Iris pigment epithelial cell (primary cell): Measurements from ENCODE around the gene ZNF470.
A peak's percentile ranks its signal among the peaks of the same experiment; 100 is the strongest.

Experiments
- DNase-seq: peaks from one replicate; pipeline ENCODE4 v3.0.0-alpha.2; 2011; ENCODE audit warnings: low read depth

Gene ZNF470

DNA sequence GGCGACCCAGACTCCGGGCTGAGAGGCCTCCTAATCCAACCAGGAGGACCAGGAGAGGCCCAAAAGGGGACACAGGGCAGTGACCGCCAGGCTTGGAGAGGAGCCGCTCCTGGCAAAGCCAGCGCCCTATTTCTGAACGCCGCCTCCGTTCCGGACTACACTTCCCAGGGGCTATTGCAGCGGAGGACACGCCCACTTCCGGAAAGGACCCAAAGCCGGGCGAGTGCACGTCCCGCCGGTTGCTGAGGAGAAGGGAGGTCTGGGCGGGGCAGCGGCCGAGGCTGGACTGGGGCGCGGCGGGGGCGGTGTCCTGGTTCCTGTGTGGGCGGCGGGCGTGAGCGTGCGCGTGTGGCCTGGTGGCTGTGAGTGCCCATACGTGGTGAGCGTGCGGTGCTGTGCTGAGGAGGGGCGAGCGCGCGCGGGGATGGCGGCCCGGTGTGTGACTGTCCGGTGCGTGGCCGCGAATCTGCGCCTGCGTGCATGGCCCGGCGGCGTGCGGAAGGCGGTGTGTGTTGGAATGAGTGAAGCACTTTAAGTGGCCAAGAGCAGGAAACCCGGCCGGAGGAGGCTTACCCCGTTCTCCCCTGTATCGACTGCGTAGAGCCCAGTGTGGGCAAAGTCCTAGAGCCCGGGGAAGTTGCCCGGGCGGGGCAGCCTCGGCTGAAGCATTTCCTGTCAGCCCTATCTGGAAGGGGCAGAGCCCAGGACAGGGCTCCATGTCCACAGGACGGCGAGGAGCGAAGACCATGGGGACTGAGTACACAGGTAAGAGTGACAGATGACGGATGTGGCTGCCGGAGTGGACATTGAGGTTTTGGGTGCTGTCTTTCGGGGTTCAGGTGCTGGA lies at the start of gene ZNF470:
Gene ZNF470 (plus strand): TSS at position 195 of the 847 bp plus-strand sequence. CDS start 2,844 bp downstream, outside the sequence.
- DNase-seq = peak; percentile 95

DNA sequence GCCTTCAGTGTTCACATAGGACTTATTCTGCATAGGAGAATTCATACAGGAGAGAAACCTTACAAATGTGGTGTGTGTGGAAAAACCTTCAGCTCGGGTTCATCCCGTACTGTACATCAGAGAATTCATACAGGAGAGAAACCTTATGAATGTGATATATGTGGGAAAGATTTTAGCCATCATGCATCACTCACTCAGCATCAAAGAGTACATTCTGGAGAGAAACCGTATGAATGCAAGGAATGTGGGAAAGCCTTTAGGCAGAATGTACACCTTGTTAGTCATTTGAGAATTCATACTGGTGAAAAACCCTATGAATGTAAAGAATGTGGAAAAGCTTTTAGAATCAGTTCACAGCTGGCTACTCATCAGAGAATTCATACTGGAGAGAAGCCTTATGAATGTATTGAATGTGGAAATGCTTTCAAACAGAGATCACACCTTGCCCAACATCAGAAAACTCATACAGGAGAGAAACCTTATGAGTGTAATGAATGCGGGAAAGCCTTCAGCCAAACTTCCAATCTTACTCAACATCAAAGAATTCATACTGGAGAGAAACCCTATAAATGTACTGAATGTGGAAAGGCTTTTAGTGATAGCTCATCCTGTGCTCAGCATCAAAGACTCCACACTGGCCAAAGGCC lies 41.9 kb upstream of the ZNF470 start:
- DNase-seq = no peak

DNA sequence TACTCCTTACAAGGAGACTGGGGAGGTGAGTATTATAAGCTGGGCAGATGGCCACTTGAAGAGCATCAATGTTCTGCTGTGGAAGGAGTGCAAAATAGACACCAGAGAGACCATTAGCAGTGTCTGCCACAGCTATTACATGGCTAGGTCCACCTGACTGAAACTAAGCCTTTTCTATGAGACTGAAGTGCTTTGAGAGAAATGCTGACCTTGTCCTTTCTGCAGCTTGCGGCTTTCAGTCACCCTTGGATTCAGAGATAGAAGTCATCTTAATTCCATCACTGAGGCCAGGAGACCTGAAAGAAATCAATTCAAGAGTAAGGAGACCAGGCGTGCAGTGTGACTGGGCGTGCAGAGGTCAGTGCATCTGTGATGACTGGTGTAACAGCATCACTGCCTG lies 29.8 kb upstream of the ZNF470 start:
- no peak for DNase-seq

DNA sequence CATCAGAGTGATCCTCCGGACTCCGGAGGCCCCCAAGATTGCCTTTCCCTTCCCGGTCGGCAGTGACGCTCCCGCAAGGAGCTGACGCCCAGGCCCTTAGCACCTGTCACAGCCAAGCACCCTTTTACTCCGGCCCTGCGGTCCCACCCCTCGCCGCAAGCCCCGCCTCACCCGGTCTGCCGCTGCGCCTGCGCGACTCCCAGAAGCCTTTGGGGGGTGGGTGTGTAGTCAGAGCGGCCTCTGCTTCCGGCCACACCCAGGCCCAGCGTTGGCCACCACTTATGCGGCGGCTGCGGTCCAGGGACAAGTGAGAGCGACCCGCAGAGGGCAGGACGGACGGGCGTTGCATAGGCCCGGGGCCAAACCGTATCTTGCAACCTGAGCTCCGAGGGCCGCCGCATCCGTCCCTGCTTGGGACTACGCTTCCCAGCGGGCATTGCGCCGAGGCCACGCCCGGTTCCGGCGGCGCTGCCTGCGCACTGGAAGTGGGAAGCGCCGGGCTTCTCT lies 29.0 kb upstream of the ZNF470 start:
- DNase-seq = peak; percentile 94

DNA sequence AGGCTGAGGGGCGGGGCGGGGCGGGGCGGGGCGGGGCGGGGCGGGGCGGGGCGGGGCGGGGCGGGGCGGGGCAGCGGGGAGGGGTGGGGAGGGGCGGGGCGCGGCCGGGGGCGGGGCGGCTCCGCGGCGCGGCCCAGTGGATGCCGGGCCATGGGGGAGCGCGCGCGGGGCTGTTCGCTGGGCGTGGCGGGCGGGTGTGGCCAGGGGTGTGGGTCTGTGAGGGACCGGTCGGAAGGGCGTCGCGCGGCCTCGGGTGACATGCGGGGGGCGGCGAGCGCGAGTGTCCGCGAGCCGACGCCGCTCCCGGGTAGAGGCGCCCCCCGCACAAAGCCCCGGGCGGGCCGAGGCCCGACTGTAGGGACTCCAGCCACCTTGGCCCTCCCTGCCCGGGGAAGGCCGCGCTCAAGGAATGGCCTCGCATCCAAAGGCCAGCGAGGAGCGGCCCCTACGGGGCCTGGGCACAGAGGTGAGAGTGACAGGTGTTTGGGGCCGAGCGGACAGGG lies 28.5 kb upstream of the ZNF470 start, which contains the start of gene ZFP28:
Gene ZFP28 (plus strand): TSS at position 188 of the 503 bp plus-strand sequence. CDS start 71 bp downstream, at position 259.
- DNase-seq = no peak

DNA sequence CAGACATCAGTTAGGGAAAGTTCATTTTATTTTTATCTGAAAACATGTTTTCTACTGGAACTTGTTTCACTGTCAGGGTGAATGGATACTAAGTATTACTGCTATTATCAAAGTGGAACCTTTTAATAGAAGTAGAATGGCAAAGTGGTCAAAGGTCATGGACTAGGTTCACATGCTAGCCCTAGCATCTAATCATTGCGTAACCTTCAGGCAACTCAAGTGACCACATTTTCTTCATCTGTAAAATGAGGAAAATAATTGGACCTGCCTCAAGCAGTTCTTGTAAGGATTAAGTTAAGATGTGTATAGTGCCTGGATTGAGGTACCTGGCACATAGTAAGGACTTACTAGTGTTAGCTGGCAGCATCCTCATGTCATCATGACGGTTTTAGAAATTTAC lies 23.5 kb upstream of the ZNF470 start:
- no peak for DNase-seq

DNA sequence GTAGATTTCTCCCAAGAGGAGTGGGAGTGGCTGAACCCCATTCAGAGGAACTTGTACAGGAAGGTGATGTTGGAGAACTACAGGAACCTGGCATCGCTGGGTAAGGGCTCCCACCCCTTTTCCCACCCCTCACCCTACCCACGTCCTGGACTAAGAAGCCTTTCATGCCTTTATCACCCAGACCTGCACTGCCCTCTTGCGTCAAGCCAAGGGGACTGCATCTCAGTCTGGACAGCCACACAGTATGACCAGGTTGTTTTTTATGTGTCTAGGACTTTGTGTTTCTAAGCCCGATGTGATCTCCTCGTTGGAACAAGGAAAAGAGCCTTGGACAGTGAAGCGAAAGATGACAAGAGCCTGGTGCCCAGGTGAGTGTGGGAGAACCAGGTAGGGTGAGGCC lies 19.7 kb upstream of the ZNF470 start:
- no peak for DNase-seq

DNA sequence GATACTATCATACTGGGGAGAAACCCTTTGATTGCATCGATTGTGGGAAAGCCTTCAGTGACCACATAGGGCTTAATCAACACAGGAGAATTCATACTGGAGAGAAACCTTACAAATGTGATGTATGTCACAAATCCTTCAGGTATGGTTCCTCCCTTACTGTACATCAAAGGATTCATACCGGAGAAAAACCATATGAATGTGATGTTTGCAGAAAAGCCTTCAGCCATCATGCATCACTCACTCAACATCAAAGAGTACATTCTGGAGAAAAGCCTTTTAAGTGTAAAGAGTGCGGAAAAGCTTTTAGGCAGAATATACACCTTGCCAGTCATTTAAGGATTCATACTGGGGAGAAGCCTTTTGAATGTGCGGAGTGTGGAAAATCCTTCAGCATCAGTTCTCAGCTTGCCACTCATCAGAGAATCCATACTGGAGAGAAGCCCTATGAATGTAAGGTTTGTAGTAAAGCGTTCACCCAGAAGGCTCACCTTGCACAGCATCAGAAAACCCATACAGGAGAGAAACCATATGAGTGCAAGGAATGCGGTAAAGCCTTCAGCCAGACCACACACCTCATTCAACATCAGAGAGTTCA lies 12.9 kb upstream of the ZNF470 start:
- no peak for DNase-seq

DNA sequence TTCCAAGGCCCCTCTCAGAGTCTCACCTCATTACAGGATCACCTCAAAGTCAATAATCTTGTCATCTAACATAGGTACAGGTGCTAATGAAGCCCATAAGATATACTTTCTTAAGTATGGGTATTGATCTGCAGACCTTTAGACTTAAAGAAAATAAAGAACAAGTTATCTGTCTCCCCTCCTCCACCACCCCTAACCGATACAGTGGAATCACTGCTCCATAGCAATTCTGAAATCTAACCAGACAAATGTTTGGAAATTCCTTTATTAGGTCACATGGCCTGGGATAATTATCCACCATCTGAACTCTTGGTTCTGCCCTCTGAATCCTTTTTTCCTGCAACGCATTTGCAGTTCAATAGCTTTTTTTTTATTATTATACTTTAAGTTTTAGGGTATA lies 4.5 kb upstream of the ZNF470 start:
- DNase-seq = no peak

DNA sequence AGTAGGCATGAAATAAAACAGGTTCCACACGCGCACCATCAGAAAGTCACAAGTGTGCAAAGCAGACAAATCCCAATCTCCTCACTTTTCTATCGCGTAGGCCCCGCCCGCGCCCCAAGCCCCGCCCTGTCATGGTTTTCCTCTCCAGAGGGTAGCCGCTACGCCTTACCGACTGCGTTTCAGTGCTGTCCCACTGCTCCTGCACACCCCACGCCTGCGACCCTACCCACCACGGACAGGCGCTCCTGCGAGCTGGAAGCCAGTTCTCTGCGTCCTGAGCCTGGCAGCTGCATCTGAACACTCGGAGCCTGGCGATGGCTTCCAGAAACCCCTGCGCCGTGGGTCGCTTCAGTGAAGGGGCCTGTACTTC lies 379 bp upstream of the ZNF470 start:
- DNase-seq = peak; percentile 42

DNA sequence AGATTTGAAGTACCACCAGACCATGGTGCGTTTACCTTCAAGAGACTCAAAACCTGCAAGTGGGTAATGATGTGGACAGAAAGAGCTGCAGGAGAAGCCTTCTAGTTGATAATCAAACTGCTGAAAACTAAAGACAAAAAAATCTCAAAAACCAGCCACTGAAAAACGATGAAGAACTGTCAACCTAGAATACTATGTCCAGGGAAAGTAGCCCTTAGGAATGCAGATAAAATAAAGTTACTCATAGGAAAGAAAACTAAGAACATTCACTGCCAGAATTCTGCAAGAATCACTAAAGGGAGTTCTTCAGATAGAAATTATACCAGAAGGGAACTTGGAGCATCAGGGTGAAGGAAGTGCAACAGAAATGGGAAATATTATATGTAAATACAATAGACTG lies 5.3 kb downstream of the ZNF470 start:
- no peak for DNase-seq

DNA sequence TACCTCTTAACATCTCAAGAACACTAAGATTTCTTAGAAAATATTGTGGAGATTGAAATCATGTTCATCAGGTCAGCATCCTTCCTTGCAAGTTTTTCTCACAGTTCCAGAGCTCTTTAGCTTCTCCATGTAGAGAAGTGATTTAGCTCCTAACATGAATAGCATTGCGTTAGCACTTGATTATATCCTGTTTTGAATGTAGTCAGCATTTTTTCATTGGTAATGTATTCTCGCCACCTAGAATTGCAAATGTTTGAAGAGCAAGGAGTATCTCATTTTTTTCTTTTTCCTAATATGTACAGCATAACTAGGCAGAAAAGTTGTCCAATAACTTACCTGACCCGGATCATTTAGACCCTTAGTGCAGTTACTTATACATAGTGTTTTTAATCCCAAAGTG lies 6.6 kb downstream of the ZNF470 start:
- DNase-seq = no peak

DNA sequence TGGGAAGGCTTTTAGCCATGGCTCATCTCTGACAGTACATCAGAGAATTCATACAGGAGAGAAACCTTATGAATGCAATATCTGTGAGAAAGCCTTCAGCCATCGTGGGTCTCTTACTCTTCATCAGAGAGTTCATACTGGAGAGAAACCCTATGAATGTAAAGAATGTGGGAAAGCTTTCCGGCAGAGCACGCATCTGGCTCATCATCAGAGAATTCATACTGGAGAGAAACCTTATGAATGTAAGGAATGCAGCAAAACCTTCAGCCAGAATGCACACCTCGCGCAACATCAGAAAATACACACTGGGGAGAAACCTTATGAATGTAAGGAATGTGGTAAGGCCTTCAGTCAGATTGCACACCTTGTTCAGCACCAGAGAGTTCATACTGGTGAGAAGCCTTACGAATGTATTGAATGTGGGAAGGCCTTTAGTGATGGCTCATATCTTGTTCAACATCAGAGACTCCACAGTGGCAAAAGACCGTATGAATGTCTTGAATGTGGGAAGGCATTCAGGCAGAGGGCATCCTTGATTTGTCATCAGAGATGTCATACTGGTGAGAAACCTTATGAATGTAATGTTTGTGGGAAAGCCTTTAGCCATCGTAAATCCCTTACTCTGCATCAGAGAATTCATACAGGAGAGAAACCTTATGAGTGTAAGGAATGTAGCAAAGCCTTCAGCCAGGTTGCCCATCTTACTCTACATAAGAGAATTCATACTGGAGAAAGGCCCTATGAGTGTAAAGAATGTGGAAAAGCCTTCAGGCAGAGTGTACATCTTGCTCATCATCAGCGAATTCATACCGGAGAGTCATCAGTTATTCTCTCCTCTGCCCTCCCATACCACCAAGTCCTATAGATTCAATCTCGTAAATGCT lies 10.7 kb downstream of the ZNF470 start:
- no peak for DNase-seq

DNA sequence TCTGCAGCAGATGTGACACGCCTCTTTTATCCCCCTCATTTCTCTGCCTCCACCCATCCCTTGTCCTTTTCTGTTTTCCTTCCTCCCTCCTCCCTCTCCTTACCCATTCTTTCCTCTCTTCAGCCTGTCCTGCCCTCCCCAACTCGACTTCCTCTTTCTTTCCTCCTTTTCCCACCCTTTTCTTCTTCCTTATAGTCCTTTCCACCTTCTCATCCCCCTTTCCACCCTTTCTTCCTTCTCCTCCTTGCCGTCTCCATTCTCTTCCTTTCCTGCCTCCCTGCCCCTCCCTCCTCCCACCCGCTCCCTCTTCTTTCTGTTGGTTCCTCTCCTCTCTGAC lies 27.1 kb downstream of the ZNF470 start:
- DNase-seq = no peak

DNA sequence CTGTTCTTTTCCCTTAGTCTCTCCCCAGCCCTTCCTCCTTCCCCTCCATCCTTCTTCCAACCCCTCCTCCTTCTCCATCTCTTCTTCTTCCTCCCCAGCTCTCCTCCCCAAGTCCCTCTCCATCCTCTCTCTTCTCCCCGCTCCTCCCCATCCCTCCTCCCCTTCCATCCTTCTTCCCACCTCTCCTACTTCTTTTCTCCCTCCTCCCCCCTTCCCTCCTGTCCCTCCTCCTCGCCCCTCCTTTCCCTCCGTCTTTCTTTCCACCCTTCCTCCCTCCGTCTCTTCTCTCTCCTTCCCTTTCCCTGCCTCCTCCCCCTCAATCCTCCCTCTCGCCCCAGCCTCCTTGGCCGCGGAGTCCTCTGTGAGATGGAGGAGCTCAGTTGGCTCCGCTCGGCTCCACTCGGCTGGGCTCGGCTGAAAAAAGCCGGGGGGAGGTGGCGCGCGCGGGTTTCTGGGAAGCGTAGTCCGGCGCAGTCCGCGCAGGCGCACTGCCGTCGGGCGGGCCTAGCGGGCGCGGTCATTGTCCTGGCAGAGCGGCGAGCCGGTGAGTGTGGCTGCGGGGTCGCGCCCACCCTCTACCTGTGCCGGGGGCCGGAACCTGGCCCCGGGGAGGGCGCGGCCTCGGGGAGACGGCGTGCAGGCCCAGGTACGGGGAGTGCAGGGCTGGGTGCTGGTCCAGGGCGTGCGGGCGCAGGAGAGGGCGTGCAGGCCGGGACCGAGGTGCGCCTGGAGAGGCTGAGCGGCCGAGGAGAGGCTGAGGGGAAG lies 27.7 kb downstream of the ZNF470 start, which contains the start of gene ZNF71:
Gene ZNF71 (plus strand): TSS at position 520 of the 765 bp plus-strand sequence. CDS start 6,257 bp downstream, outside the sequence.
- DNase-seq = peak; percentile 86

DNA sequence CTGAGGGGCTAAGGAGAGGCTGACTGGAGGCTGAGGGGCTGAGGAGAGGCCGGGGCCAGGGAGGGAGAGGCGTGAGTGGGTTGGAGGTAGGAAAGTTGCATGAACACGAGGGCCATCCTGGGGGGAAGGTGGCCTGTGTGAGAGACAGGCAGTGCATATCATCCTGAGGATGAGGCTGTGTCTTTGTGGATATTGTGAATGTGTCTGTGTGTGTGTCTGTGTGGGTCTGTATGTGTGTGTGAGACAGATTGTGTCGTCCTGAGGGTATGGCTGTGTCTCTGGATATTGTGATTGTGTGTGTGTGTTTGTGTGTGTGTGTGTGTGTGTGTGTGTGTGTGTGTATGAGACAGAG lies 28.3 kb downstream of the ZNF470 start:
- DNase-seq = no peak

DNA sequence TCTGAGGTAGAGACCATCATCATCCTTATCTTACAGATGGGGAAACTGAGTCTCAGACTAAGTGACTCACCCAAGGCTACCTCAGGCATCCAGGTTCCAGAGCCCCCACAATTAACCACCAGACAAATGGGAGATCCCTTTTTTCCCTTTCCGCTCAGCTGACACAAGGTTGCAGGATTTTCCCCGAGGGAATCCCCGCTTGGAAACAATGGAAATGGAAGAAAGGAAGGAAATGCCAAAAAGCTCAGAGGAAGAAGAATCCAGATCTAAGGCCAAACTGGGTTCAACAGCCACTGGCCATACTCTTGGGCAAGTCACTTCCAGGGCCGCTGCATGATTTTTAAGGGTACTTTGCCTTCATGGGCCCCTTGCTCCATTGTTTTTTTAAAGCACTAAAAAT lies 29.4 kb downstream of the ZNF470 start:
- no peak for DNase-seq

DNA sequence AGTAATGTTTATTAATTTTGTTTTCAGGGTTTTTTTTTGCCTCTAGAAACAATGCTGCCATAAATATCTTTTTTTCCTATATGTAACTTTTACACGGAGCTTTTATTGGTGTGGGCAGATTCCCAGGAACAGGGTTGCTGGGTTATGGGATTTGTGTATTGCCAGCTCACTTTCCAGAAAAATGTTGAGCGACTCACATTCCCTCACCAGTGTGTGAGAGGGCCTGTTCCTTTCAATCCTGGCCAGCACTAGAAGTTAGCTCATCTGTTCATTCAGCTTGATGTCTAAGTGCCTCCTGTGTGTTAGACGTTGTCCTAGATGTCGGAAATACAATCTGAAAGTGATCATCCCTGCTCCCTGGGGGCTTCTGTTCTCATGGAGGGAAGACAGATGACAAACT lies 30.4 kb downstream of the ZNF470 start:
- peak; percentile 25 for DNase-seq

DNA sequence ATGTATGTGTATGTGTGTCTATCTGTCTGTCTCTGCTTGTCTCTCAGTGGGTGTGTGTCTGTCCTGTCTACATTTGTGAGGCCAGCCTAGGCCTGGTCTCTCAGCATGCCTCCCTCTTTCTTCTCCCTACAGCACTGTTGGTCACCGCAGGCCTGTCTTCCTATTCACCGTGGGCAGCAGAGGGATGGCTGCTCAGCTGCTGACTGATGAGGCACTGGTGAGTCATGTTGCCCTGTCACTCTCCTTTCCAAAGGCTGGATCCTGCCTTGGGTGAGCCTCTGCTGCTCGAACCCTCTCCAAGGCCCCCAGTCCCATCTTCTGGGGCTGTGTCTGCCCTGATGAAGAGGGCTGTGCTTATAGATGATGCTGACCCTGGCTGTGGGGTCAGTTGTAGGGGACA lies 34.1 kb downstream of the ZNF470 start:
- DNase-seq = peak; percentile 53

DNA sequence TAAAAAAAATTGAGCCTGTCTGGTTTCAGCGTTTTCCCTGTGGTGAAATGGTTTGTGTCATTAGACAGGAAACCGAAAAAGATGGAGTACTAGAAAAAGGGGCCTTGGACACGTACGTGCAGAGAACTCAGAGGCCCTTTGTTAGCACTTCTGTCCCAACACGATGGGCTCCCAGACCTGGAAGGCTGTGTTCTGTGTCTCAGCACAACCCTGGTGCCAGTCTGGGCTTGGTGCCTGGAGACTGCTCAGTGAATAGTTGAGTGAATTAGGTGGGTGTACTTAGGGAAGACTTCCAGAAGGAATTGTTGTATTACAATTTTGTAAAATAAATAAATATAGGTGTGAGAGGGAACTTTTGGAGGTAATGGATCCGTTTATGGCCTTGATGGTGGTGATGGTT lies 36.6 kb downstream of the ZNF470 start:
- DNase-seq = peak; percentile 6
